ENCODE measurements around the gene CCL4.

GRCh38 chr17:36136036-36136435 lies 32.4 kb downstream of the CCL4 start:
- no peak for TF ChIP-seq CTCF (IDR thresholded peaks at IDR 0.05)
- no peak for TF ChIP-seq EP300 (IDR thresholded peaks at IDR 0.05)
- TF ChIP-seq POLR2A (IDR thresholded peaks at IDR 0.05; ENCODE audit: low read depth), result no peak

Data from esophagus muscularis mucosa (tissue), 4 donors.